Liver (tissue), 9 donors: ENCODE measurements around the gene SLC27A5. TPM values are rescaled to one million over a fixed set of nuclear protein-coding genes. Genes with fewer than 3 reads are reported as not detected.
"Not testable (repeated sequence)": the region's sequence is repeated elsewhere in the genome, so short reads cannot be mapped to it uniquely, and the experiment has no call there.

Experiments used
- DNase-seq: peaks from one replicate; pipeline ENCODE4 v3.0.0-alpha.2; 2017; ENCODE audit warnings: low spot score
- H3K27ac ChIP-seq, 2 donors: one replicate each; pipeline ENCODE4 v1.7.0; 2013; ENCODE audit warnings: inconsistent platforms in 2 of 2, low read length in 2 of 2, control low read depth in 1 of 2, low read depth in 1 of 2, mild to moderate bottlenecking in 1 of 2
- H3K27me3 ChIP-seq, 4 donors: one replicate each; pipeline versions ENCODE4 v1.6.1 to v1.7.0; 2013; ENCODE audit warnings: low read length in 3 of 4, inconsistent platforms in 1 of 4, mild to moderate bottlenecking in 1 of 4, moderate library complexity in 1 of 4; ENCODE audit not compliant: control insufficient read depth in 4 of 4, insufficient read depth in 4 of 4
- H3K36me3 ChIP-seq, 4 donors: one replicate each; pipeline versions ENCODE4 v1.6.1 to v1.7.0; 2013; ENCODE audit warnings: low read length in 3 of 4, mild to moderate bottlenecking in 3 of 4, low read depth in 1 of 4, moderate library complexity in 1 of 4; ENCODE audit not compliant: control insufficient read depth in 4 of 4, insufficient read depth in 3 of 4
- H3K4me1 ChIP-seq, 4 donors: one replicate each; pipeline versions ENCODE4 v1.6.1 to v1.7.0; 2013; ENCODE audit warnings: low read length in 3 of 4, mild to moderate bottlenecking in 3 of 4, moderate library complexity in 1 of 4; ENCODE audit not compliant: control insufficient read depth in 4 of 4, insufficient read depth in 4 of 4
- H3K4me3 ChIP-seq, 3 donors: one replicate each; pipeline versions ENCODE4 v1.6.1 to v1.7.0; 2013; ENCODE audit warnings: low read length in 3 of 3, control low read depth in 1 of 3, low read depth in 1 of 3, mild to moderate bottlenecking in 1 of 3
- H3K9ac ChIP-seq, 2 donors: one replicate each; pipeline ENCODE4 v1.7.0; 2013; ENCODE audit warnings: low read length in 2 of 2, mild to moderate bottlenecking in 2 of 2, moderate library complexity in 2 of 2, control low read depth in 1 of 2, low read depth in 1 of 2
- H3K9me3 ChIP-seq, 4 donors: one replicate each; pipeline versions ENCODE4 v1.6.1 to v1.7.0; 2013; ENCODE audit warnings: low read length in 3 of 4; ENCODE audit not compliant: control insufficient read depth in 4 of 4
- FOXA1 ChIP-seq: IDR thresholded peaks from 2 replicates; pipeline ENCODE4 v1.6.1; 2016; ENCODE audit warnings: antibody characterized with exemption
- GABPA ChIP-seq, 2 donors: IDR thresholded peaks in 1 of 2; conservative IDR thresholded peaks in 1 of 2; 2 replicates each; pipeline ENCODE4 v1.6.1; 2016; ENCODE audit warnings: antibody characterized with exemption in 2 of 2, mild to moderate bottlenecking in 1 of 2, moderate library complexity in 1 of 2
- HNF4G ChIP-seq: IDR thresholded peaks from 2 replicates; pipeline ENCODE4 v1.6.1; 2016; ENCODE audit warnings: antibody characterized with exemption
- JUND ChIP-seq, 2 donors: IDR thresholded peaks; 2 replicates each; pipeline ENCODE4 v1.6.1; 2016; ENCODE audit warnings: antibody characterized with exemption in 2 of 2
- NR2F2 ChIP-seq: IDR thresholded peaks from 2 replicates; pipeline ENCODE4 v1.6.1; 2016; ENCODE audit warnings: antibody characterized with exemption
- RXRA ChIP-seq, 2 donors: IDR thresholded peaks; 2 replicates each; pipeline ENCODE4 v1.6.1; 2017 to 2018; ENCODE audit warnings: antibody characterized with exemption in 2 of 2, mild to moderate bottlenecking in 1 of 2
- SP1 ChIP-seq: IDR thresholded peaks from 2 replicates; pipeline ENCODE4 v1.6.1; 2018; ENCODE audit warnings: antibody characterized with exemption, mild to moderate bottlenecking
- YY1 ChIP-seq: IDR thresholded peaks from 2 replicates; pipeline ENCODE4 v1.6.1; 2016; ENCODE audit warnings: antibody characterized with exemption, mild to moderate bottlenecking
- WGBS: extraction: QIAGEN DNeasy Blood & Tissue Kit; methylation state at CpG from one replicate; pipeline ENCODE4 v1.1.7; 2013; 5-methylcytosine and 5-hydroxymethylcytosine counted together
- polyA plus RNA-seq, 2 donors: library from polyadenylated mRNA; stranded (reverse) in 1 of 2; unstranded in 1 of 2; fragments of 200-250 nt in 1 of 2; fragments of >200 nt in 1 of 2; fragmentation: Nextera tagmentation in 1 of 2; extraction: Ambion mirVana in 1 of 2; gene quantifications; one replicate each; pipeline versions ENCODE4 v1.2.1 to v1.2.3, GENCODE V29; 2013 to 2015
- total RNA-seq, 2 donors: library from RNA; depleted of rRNA; stranded (reverse); fragments of >200 nt; gene quantifications; one replicate each; pipeline ENCODE4 v1.2.3, GENCODE V29; 2014
- TF ChIP-seq, protein P1 (sequence below): IDR thresholded peaks from 2 replicates; pipeline ENCODE4 v1.6.1; 2016; ENCODE audit warnings: antibody characterized with exemption
- TF ChIP-seq, protein P2 (sequence below): fragments of 150-350 bp; IDR thresholded peaks from 2 replicates; pipeline ENCODE4 v1.5.1; 2017; ENCODE audit warnings: improper control_type of control experiment, low read depth, low read length; ENCODE audit not compliant: missing input control
- TF ChIP-seq, protein P3 (sequence below): IDR thresholded peaks from 2 replicates; pipeline ENCODE4 v1.6.1; 2016; ENCODE audit warnings: antibody characterized with exemption
- donor health status: healthy.
- donor health status: healthy.
- donor health status: healthy.
- donor health status: healthy.
- donor health status: healthy.

The SLC27A5 gene
- total and polyA plus RNA-seq, 4 donors: 31.9 to 395 (median 321) TPM

DNA sequence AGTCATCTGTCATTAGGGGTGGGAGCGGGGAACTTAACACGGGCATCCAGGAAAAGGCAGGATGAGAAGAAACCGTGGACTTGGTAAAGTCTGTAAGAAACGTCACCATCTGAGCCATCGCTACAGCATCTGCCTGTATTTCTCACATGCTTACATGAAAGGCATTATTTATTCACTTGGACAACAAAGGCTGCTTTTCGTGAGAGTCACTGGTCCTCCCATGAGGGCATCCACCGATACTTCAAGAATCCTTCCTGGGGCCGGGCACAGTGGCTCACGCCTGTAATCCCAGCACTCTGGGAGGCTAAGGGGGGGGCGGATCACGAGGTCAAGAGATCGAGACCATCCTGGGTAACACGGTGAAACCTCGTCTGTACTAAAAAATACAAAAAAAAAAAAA, 19.5 kb downstream of the SLC27A5 start:
- no peaks in the 10 kb centered on the region for H3K4me1 ChIP-seq
- no peak overlapping the region for H3K4me3 ChIP-seq
- DNase-seq: no peak
- H3K9ac ChIP-seq: no peak overlapping the region
- H3K27ac ChIP-seq: no peak overlapping the region
- H3K36me3 ChIP-seq: no peaks in the 10 kb centered on the region
- WGBS: 94% methylated on average over 14 of the region's 14 CpGs
- TF ChIP-seq NR2F2 (no peak), JUND (IDR thresholded peaks at IDR 0.05) (no peak), SP1 (no peak)
- no peaks in the 10 kb centered on the region for H3K9me3 ChIP-seq
- no peaks in the 10 kb centered on the region for H3K27me3 ChIP-seq

DNA sequence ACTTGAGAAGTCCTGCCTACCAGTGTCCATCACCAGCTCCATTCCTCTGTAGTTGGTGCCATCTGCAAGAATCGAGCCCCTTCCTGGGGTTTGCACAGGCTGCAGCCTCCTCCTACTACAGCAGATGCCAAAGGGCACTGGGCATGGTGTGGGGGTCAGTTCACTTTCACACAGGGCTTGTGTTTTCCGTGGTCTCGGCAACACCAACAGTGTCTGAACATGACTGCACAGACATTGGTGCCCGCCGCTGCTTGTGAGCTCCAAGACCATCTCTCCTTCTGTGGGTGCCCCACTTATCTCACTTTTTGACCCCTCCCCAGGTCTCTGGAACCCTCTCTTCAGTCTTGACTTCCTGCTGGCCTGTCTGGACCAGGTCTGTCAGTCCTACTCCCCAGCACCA, 20.4 kb downstream of the SLC27A5 start:
- peak; percentile 30 for DNase-seq
- TF ChIP-seq JUND (IDR thresholded peaks at IDR 0.05) (no peak), NR2F2 (no peak), YY1 (no peak), GABPA (IDR thresholded peaks at IDR 0.05 in 1 of 2, conservative IDR thresholded peaks at IDR 0.05 in 1 of 2) (no peak), FOXA1 (no peak)
- TF ChIP-seq, protein P1, sequence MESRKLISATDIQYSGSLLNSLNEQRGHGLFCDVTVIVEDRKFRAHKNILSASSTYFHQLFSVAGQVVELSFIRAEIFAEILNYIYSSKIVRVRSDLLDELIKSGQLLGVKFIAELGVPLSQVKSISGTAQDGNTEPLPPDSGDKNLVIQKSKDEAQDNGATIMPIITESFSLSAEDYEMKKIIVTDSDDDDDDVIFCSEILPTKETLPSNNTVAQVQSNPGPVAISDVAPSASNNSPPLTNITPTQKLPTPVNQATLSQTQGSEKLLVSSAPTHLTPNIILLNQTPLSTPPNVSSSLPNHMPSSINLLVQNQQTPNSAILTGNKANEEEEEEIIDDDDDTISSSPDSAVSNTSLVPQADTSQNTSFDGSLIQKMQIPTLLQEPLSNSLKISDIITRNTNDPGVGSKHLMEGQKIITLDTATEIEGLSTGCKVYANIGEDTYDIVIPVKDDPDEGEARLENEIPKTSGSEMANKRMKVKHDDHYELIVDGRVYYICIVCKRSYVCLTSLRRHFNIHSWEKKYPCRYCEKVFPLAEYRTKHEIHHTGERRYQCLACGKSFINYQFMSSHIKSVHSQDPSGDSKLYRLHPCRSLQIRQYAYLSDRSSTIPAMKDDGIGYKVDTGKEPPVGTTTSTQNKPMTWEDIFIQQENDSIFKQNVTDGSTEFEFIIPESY: no peak
- Histone ChIP-seq H3K9ac (no peak overlapping the region), H3K4me3 (no peak overlapping the region), H3K27me3 (no peaks in the 10 kb centered on the region), H3K36me3 (no peaks in the 10 kb centered on the region), H3K9me3 (no peaks in the 10 kb centered on the region), H3K4me1 (no peaks in the 10 kb centered on the region), H3K27ac (no peak overlapping the region)
- WGBS: 94% methylated on average over 5 of the region's 5 CpGs

DNA sequence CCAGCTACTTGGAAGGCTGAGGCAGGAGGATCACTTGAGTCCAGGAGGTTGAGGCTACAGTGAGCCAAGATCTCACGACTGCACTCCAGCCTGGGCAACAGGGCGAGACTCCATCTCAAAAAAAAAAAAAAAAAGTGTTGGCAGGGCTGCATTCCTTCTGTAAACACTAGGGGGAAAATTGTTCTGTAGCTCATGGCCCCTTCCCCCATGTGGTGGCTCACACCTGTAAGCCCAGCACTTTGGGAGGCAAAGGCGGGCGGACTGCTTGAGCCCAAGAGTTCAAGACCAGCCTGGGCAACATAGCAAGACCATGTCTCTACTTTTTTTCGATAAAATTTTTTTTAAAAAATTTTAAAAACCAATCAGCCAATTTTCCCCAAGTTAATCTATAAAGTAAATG, 27.4 kb downstream of the SLC27A5 start:
- not testable (repeated sequence) for H3K27ac ChIP-seq, H3K27me3 ChIP-seq, H3K9ac ChIP-seq, H3K9me3 ChIP-seq, H3K4me1 ChIP-seq, H3K4me3 ChIP-seq, DNase-seq
- peaks cover 0 to 11% (median 5%) of the 10 kb centered on the region in 4 donors for H3K36me3 ChIP-seq
- WGBS: 92% methylated on average over 5 of the region's 5 CpGs

DNA sequence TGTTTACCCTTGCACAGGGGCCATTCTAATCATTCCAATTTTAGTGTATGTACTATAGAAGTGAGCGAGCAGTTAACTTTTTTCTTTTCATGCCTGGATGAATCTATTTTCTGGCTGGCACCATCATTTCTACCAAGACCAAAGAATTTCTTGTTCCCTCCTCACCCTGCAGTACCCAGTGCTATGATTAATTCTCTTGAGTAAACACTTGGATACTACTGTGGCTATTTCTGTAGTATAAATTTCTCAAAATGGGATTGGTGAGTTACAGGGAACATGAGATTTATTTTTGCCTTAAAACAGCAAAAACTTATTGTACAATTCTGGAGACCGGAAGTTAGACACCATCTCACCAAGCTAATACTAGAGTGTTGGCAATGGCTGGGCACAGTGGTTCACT, 28.0 kb downstream of the SLC27A5 start:
- H3K4me1 ChIP-seq: peaks cover 0 to 2% (median 0%) of the 10 kb centered on the region in 4 donors
- no peak overlapping the region for H3K9ac ChIP-seq
- H3K36me3 ChIP-seq: peaks cover 0 to 15% (median 5%) of the 10 kb centered on the region in 4 donors
- no peak overlapping the region for H3K4me3 ChIP-seq
- TF ChIP-seq HNF4G: no peak
- TF ChIP-seq RXRA (IDR thresholded peaks at IDR 0.05): no peak
- TF ChIP-seq, protein P2, sequence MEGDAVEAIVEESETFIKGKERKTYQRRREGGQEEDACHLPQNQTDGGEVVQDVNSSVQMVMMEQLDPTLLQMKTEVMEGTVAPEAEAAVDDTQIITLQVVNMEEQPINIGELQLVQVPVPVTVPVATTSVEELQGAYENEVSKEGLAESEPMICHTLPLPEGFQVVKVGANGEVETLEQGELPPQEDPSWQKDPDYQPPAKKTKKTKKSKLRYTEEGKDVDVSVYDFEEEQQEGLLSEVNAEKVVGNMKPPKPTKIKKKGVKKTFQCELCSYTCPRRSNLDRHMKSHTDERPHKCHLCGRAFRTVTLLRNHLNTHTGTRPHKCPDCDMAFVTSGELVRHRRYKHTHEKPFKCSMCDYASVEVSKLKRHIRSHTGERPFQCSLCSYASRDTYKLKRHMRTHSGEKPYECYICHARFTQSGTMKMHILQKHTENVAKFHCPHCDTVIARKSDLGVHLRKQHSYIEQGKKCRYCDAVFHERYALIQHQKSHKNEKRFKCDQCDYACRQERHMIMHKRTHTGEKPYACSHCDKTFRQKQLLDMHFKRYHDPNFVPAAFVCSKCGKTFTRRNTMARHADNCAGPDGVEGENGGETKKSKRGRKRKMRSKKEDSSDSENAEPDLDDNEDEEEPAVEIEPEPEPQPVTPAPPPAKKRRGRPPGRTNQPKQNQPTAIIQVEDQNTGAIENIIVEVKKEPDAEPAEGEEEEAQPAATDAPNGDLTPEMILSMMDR: no peak
- TF ChIP-seq, protein P1: no peak
- TF ChIP-seq, protein P3, sequence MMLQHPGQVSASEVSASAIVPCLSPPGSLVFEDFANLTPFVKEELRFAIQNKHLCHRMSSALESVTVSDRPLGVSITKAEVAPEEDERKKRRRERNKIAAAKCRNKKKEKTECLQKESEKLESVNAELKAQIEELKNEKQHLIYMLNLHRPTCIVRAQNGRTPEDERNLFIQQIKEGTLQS: no peak
- H3K9me3 ChIP-seq: no peaks in the 10 kb centered on the region
- H3K27ac ChIP-seq: no peak overlapping the region
- 93% methylated on average over 2 of the region's 2 CpGs for WGBS
- no peaks in the 10 kb centered on the region for H3K27me3 ChIP-seq
- DNase-seq: no peak
